Right cardiac atrium (tissue), 5 donors: ENCODE results near the gene MYL2. TPM values are rescaled to one million over a fixed set of nuclear protein-coding genes. Genes with fewer than 3 reads are reported as not detected.
"Not testable (repeated sequence)": the region's sequence is repeated elsewhere in the genome, so short reads cannot be mapped to it uniquely, and the experiment has no call there.

Experiments
- ATAC-seq, 2 donors: fragments of 200-7000 bp; cut with Tn5 transposase; one replicate each; pipeline versions ENCODE4 v1.8.0 to v1.9.1; 2020; ENCODE audit warnings: moderate library complexity in 2 of 2, mild to moderate bottlenecking in 1 of 2
- DNase-seq, 3 donors: peaks; one replicate each; pipeline ENCODE4 v3.0.0-alpha.2; 2020
- H3K27ac ChIP-seq: one replicate; pipeline ENCODE4 v1.5.1; 2013; ENCODE audit warnings: mild to moderate bottlenecking, low read length, control low read depth, moderate library complexity
- H3K27me3 ChIP-seq: one replicate; pipeline ENCODE4 v1.6.1; 2013; ENCODE audit not compliant: control insufficient read depth, insufficient read depth
- H3K4me1 ChIP-seq: one replicate; pipeline ENCODE4 v1.6.1; 2013; ENCODE audit warnings: low read length; ENCODE audit not compliant: control insufficient read depth, insufficient read depth
- H3K4me3 ChIP-seq: one replicate; pipeline ENCODE4 v1.5.1; 2013; ENCODE audit warnings: low read length, control low read depth
- H3K9me3 ChIP-seq: one replicate; pipeline ENCODE4 v1.6.1; 2013; ENCODE audit warnings: low read length; ENCODE audit not compliant: control insufficient read depth
- WGBS: extraction: QIAGEN DNeasy Blood & Tissue Kit; methylation state at CpG from one replicate; pipeline ENCODE4 v1.1.7; 2013; 5-methylcytosine and 5-hydroxymethylcytosine counted together
- intact Hi-C, 4 donors: fragments of 100-400 bp; cut with DNase I; formaldehyde crosslinking; loops; one replicate each; pipeline versions ENCODE4 v1.11.0 to v1.14.0; 2022 to 2023
- long read RNA-seq, 4 donors: library from polyadenylated mRNA; unstranded; transcript quantifications; one replicate each; pipeline ENCODE4 v2.0.0, GENCODE V29; 2020 to 2021
- polyA plus RNA-seq: library from polyadenylated mRNA; stranded (reverse); fragments of 200-250 nt; gene quantifications from one replicate; pipeline ENCODE4 v1.2.3, GENCODE V29; 2013
- total RNA-seq, 4 donors: library from RNA; stranded (reverse); fragmentation: NEBNext Ultra II Directional; extraction: Animal tissue kit (Norgen Biotek cat#: 25700); gene quantifications; one replicate each; pipeline ENCODE4 v1.2.1, GENCODE V29; 2021
- donor health status: healthy with polysubstance abuse.
- donor health status: DM: no; HTN: yes; CAD: no.
- donor health status: DM: no; HTN: no; CAD: no.
- donor health status: DM: no; HTN: yes; CAD: no; lungs with severe emphysema.
- donor health status: DM: yes; HTN: yes; CAD: no.

The MYL2 gene, protein sequence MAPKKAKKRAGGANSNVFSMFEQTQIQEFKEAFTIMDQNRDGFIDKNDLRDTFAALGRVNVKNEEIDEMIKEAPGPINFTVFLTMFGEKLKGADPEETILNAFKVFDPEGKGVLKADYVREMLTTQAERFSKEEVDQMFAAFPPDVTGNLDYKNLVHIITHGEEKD
- total RNA-seq = 10 to 100 TPM; 24.0 to 36.1 (median 28.1) TPM
- 435 TPM for polyA plus RNA-seq
- long read RNA-seq, donor 1, transcript MYL2-201 (7 exons, 807 nt) = major isoform, 41 of 42 reads
- long read RNA-seq, donor 1, partial matches to known transcripts = 0 of 42 reads
- long read RNA-seq, donor 1, other reads (novel, unspliced or antisense) = 1 of 42 reads
- long read RNA-seq, donor 2, transcript MYL2-201 (7 exons, 807 nt) = major isoform, 18 of 19 reads
- long read RNA-seq, donor 2, partial matches to known transcripts = 1 of 19 reads
- long read RNA-seq, donor 2, other reads (novel, unspliced or antisense) = 0 of 19 reads
- long read RNA-seq, donor 3, transcript MYL2-201 (7 exons, 807 nt) = major isoform, 23 of 23 reads
- long read RNA-seq, donor 3, partial matches to known transcripts = 0 of 23 reads
- long read RNA-seq, donor 3, other reads (novel, unspliced or antisense) = 0 of 23 reads
- long read RNA-seq, donor 4, transcript MYL2-201 (7 exons, 807 nt) = major isoform, 7 of 7 reads
- long read RNA-seq, donor 4, partial matches to known transcripts = 0 of 7 reads
- long read RNA-seq, donor 4, other reads (novel, unspliced or antisense) = 0 of 7 reads

DNA sequence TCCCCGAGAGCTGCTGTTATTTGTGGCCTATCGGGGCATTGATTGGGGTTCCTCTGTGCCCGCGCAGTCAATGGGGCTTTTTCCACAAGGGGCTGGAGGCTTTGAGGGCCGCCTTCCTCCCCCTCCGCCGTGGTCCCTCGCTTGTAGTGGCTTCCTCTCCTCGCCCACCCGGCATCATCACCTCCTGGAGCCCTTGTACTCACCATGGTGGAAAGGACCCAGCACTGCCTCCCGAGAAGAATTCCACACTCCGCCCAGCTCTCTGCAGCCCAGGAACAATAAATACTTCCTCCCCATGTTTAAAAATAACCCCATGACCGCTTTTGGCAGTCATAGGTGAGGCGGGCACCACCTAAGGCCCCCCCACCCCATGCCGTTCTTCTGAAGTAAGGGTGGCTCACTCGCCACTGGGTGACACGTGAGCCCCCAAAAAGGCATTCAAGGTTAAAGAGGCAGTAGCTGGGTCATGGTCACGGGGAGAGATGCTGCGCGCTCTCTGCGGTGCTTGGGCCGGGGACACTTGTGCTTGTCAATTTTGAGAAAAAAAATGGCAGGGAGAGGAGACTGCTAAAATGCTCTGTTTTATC, at the start of gene MYL2:
MYL2 (minus strand) TSS at position 256 of the 587 bp plus-strand sequence; CDS start at position 206, 50 bp downstream.
- Histone ChIP-seq H3K9me3 (no peaks in the 10 kb centered on the region), H3K27ac (no peak within 1 kb of the TSS), H3K4me3 (peak within 1 kb of the TSS; percentile 41), H3K27me3 (no peaks in the 10 kb centered on the region), H3K4me1 (no peaks in the 10 kb centered on the region)
- DNase-seq (no peak), ATAC-seq (peak; percentile 36 to 53)
- intact Hi-C loops = no loop called here
- 58% methylated on average over 22 of the region's 22 CpGs for WGBS

GRCh38 chr12:110966081-110966760, 45.8 kb upstream of the MYL2 start:
- no peaks in the 10 kb centered on the region for H3K9me3 ChIP-seq
- WGBS = 62% methylated on average over 23 of the region's 23 CpGs
- intact Hi-C loops = no loop called here
- H3K27ac ChIP-seq = no peak overlapping the region
- ATAC-seq = no peak
- DNase-seq = no peak
- H3K4me3 ChIP-seq = no peak overlapping the region
- no peaks in the 10 kb centered on the region for H3K4me1 ChIP-seq
- peaks cover 3% of the 10 kb centered on the region for H3K27me3 ChIP-seq

- WGBS = 69% methylated on average over 12 of the region's 12 CpGs
- peaks cover 3% of the 10 kb centered on the region for H3K27me3 ChIP-seq
- intact Hi-C loops = no loop called here
- H3K27ac ChIP-seq = no peak overlapping the region
- H3K9me3 ChIP-seq = no peaks in the 10 kb centered on the region
- ATAC-seq (no peak), DNase-seq (no peak)
- H3K4me1 ChIP-seq = no peaks in the 10 kb centered on the region
- H3K4me3 ChIP-seq = no peak overlapping the region
These were observed 45.2 kb upstream of the MYL2 start for GRCh38 chr12:110965574-110965973.

- DNase-seq (no peak), ATAC-seq (no peak)
- WGBS = 83% methylated on average over 2 of the region's 2 CpGs
- Histone ChIP-seq H3K27me3 (peaks cover 3% of the 10 kb centered on the region), H3K9me3 (no peaks in the 10 kb centered on the region), H3K27ac (no peak overlapping the region), H3K4me1 (no peaks in the 10 kb centered on the region), H3K4me3 (no peak overlapping the region)
- intact Hi-C loops = no loop called here
These were observed 40.4 kb upstream of the MYL2 start for GRCh38 chr12:110960795-110961194.

DNA sequence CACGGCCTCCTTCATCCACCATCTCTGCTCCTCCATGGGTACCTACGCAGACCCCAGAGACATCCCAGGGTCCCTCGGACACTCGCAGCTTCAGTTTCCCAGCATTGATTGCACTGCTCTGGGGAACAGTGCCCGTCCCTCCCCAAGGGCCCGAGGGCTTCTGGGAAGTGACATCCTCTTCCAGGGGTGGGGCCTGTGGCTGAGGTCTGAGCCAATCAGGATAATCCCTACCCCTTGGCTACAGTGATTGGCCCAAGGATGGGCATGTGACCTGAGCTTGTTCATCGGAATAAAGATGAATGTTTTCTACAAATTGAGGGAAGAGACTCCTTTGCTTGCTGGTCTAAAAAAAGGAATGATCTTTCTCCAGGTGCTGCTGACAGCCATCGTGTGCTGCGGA, 37.3 kb upstream of the MYL2 start:
- Histone ChIP-seq H3K4me3 (no peak overlapping the region), H3K9me3 (no peaks in the 10 kb centered on the region), H3K27me3 (no peaks in the 10 kb centered on the region), H3K27ac (no peak overlapping the region), H3K4me1 (no peaks in the 10 kb centered on the region)
- intact Hi-C loops = no loop called here
- 85% methylated on average over 9 of the region's 9 CpGs for WGBS
- DNase-seq (no peak), ATAC-seq (no peak)

DNA sequence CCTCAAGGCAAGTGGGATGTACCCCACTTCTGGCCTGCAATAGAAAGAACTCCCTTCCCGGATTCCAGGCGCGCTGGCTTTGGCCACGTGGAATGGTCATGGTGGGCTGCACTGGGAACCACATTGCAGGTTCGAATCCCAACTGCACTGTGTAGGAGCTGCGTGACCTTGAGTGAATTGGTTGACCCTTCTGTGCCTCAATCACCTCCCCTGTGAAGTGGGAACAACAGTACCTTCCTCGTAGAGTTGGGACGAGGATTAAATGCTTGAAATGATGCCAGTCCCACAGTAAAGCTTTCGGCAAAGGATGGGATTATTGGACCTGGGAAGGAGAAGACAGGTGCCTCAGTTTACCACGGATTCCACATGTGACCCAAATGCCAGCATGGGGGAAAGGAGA, 36.8 kb upstream of the MYL2 start:
- Histone ChIP-seq H3K4me3 (no peak overlapping the region), H3K27ac (no peak overlapping the region), H3K4me1 (no peaks in the 10 kb centered on the region), H3K9me3 (no peaks in the 10 kb centered on the region), H3K27me3 (no peaks in the 10 kb centered on the region)
- 94% methylated on average over 10 of the region's 10 CpGs for WGBS
- ATAC-seq (no peak), DNase-seq (no peak)
- intact Hi-C loops = no loop called here

DNA sequence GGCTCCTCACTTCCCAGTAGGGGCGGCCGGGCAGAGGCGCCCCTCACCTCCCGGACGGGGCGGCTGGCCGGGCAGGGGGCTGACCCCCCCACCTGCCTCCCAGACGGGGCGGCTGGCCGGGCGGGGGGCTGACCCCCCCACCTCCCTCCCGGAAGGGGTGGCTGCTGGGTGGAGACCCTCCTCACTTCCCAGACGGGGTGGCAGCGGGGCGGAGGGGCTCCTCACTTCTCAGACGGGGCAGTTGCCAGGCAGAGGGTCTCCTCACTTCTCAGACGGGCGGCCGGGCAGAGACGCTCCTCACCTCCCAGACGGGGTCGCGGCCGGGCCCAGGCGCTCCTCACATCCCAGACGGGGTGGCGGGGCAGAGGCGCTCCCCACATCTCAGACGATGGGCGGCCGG, 30.5 kb upstream of the MYL2 start:
- intact Hi-C loops, H3K27ac ChIP-seq, ATAC-seq, H3K4me3 ChIP-seq, H3K9me3 ChIP-seq, H3K27me3 ChIP-seq, H3K4me1 ChIP-seq: not testable (repeated sequence)
- 96% methylated on average over 20 of the region's 31 CpGs for WGBS
- DNase-seq = peak in 1 of 3 donors; percentile 52

DNA sequence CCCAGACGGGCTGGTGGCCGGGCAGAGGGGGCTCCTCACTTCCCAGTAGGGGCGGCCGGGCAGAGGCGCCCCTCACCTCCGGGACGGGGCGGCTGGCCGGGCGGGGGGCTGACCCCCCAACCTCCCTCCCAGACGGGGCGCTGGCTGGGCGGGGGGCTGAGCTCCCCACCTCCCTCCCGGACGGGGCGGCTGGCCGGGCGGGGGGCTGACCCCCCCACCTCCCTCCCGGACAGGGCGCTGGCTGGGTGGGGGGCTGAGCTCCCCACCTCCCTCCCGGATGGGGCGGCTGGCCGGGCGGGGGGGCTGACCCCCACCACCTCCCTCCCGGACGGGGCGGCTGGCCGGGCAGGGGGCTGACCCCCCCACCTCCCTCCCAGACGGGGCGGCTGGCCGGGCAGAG, 30.1 kb upstream of the MYL2 start:
- H3K4me3 ChIP-seq, H3K9me3 ChIP-seq, H3K27me3 ChIP-seq, intact Hi-C loops, H3K4me1 ChIP-seq, ATAC-seq, H3K27ac ChIP-seq: not testable (repeated sequence)
- 94% methylated on average over 27 of the region's 31 CpGs for WGBS
- DNase-seq = peak in 1 of 3 donors; percentile 49

- Histone ChIP-seq H3K9me3 (no peaks in the 10 kb centered on the region), H3K27ac (no peak overlapping the region), H3K4me3 (no peak overlapping the region), H3K4me1 (no peaks in the 10 kb centered on the region), H3K27me3 (no peaks in the 10 kb centered on the region)
- intact Hi-C loops = no loop called here
- 68% methylated on average over 2 of the region's 2 CpGs for WGBS
- ATAC-seq = no peak
- no peak for DNase-seq
These were observed 27.7 kb upstream of the MYL2 start for GRCh38 chr12:110948041-110948440.

GRCh38 chr12:110943373-110943772, 23.0 kb upstream of the MYL2 start:
- 37% methylated on average over 2 of the region's 2 CpGs for WGBS
- H3K4me3 ChIP-seq = no peak overlapping the region
- intact Hi-C loops = loop anchor here in 1 of 4 donors (5.0 kb wide), 1 partner anchor 354 kb away; no protein-coding TSS in a partner anchor
- DNase-seq (no peak), ATAC-seq (no peak)
- H3K27me3 ChIP-seq = peaks cover 2% of the 10 kb centered on the region
- H3K4me1 ChIP-seq = no peaks in the 10 kb centered on the region
- H3K9me3 ChIP-seq = no peaks in the 10 kb centered on the region
- H3K27ac ChIP-seq = no peak overlapping the region
